ENCODE data around the gene MYPOP.
A peak's percentile ranks its signal among the peaks of the same experiment; 100 is the strongest.
"Not testable (repeated sequence)": the region's sequence is repeated elsewhere in the genome, so short reads cannot be mapped to it uniquely, and the experiment has no call there.

Gene MYPOP

GRCh38 chr19:45882652-45883585 lies 19.5 kb downstream of the MYPOP start:
- peak; percentile 91 for DNase-seq

DNA sequence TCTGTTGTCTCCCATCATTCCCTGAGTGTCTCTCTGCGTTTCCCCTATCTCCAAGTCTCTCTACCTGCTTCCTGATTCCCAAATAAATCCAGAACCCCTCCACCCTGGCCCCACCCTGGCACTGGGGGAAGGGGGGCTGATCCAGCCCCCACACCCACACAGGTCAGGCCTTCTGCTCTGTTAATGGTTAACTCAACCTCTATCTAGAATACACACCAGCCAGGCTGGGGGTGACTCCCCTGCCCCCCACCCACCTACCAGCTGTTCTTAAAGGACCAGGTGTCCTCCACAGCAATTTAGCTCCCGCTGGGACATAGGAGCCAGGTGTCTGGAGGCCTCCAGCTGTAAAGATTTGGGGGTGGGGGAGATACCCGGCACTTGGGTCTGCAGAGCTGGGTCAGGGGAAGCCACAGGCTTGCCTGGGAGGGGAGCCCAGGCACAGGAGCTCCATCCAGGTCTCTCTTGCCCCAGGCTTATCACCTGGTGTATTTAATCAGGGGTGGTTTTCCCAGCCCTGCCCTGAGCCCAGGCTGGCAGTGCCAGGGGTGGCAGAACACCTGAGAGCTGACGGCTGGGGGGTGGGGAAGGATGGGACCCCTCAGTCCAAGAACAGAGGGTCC lies 20.4 kb downstream of the MYPOP start:
- no peak for DNase-seq

GRCh38 chr19:45881082-45881908 lies 21.1 kb downstream of the MYPOP start:
- DNase-seq = no peak

DNA sequence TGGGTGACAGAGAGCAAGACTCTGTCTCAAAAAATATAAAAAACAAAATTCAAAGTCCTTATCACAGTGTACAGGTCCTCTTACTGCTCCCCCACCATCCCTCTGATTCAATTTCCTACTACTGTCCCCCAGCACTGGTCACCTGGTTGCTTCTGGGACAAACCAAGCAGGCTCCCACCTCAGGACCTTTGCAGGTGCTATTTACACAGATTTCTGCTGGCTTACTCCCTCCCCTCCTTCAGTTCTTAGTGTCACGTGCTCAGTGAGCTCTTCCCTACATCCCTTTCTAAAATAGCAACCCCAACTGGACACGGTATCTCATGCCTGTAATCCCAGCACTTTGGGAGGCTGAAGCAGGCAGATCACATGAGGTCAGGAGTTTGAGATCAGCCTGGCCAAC lies 22.4 kb downstream of the MYPOP start:
- no peak for DNase-seq

DNA sequence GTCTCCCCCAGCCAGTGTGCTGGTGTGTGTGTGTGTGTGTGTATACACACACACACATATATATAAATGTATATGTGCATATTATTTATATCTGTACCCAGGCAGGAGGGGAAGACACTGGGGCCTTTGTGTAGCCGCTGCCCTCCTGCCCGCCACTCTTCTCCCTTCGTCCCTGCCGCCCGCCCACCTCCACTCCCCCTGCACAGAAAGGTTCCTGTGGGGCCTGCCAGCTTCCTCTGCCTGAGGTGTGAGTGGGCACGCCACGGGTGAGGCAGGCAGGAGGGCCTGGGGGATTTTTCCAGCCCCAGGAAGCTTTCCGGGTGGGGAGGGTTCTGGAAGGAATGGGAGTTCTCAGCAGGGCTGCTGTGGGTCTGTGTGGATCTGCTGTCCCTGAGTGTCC lies 23.4 kb downstream of the MYPOP start:
- DNase-seq = no peak

DNA sequence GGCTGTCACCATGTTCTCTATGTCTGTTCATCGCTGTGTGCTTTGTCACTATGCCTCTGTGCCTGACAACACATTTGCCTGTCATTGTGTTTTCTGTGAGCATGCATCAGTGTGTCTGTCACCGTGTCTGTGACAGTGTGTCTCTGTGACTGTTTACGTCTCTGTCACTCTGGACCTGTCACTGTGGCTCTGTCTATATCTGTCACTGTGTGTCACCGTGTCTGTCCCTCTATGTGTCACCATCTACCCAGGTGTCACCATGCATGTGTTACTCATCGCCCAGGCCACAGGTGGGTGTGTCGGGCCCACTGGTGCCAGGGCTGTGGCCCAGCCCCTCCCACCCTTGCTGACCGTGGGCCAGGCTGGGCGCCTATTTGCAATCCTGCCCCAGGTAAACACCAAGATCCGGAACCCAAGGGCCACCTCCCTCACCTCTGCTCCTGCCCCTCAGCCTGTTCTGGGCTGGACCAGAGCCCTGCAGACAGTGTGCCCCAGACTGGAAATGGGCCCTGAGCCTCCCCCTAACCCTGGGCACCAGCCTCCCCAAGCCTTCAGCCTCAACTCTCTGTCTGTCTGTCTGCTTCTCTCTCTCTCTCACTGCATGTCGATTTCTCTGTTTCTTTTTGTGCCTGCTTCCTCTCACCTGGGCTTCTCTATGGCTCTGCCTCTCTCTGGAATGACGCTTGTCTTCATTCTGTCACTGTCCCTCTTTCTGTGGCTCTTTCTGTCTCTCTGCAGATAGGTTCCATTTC lies 24.2 kb downstream of the MYPOP start:
- no peak for DNase-seq

GRCh38 chr19:45876411-45877197 lies 25.8 kb downstream of the MYPOP start:
- no peak for DNase-seq

GRCh38 chr19:45876161-45876410 lies 26.3 kb downstream of the MYPOP start:
- DNase-seq = no peak

- DNase-seq = no peak
Measured at GRCh38 chr19:45874620-45874966, 27.8 kb downstream of the MYPOP start.

- no peak for DNase-seq
Measured at GRCh38 chr19:45873219-45873772, 29.1 kb downstream of the MYPOP start.

GRCh38 chr19:45872095-45872919 lies 30.1 kb downstream of the MYPOP start:
- no peak for DNase-seq

- DNase-seq = no peak
Measured at GRCh38 chr19:45870798-45871197, 31.6 kb downstream of the MYPOP start.

- not testable (repeated sequence) for DNase-seq
Measured at GRCh38 chr19:45867241-45867640, 35.2 kb downstream of the MYPOP start.

DNA sequence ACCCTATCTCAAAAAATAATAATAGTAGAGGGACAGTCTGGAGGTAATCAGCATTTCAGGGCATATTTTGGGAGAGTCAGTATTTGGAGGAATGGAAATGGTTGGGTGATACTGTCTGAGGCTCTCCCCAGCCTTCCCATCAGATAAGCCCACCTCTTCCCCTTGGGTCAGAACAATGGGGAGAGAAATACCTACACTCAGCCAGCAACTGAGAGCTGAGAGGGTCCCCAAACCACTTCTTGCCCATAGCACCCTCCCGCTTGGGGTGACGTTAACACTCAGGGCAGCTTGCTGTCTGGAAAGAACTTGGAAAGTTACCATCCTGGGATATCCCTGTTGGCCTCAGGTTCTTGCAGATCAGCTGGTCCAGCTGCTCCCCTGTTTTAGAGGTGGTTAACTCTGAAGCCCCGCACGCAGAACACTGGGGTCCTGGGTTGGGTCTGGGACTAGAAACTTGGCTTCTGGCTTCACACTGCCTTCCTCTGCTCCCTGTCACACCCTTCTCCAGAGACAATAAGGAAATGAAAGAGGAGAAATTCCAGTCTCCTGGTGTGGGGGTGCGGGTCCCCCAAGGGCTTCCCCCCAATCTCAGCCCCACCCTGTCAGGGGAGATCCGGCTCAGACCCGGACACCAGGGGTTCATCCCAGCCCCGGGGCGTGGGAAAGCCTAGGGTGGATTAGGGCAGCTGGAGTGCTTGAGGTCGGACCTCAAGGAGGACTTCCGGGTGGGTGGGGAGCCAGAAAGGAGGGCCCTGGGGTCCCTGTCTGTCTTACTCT lies 35.8 kb downstream of the MYPOP start:
- no peak for DNase-seq

GRCh38 chr19:45865269-45865948 lies 37.0 kb downstream of the MYPOP start:
- DNase-seq = no peak

DNA sequence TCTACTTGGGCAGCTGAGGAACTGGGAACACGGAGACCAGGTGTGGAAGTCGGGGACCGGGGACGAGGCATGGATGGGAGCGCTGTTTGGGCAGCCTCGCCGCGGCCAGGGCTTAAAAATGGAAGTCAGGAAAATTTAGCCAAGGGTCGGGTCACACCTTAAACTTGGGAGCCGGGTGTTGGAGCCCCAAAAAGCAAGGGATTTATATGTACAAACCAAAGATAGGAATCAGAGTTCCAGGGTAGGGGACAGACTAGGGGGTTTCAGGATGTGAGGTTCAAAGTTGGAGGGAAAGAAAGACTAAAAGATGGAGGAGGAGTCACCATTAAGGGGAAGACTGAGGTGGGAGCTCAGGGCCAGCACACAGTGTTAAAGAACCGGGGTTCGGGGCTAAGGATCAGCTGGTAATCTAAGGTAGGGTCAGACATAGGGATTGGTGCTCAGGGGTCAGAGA lies 37.8 kb downstream of the MYPOP start:
- DNase-seq = no peak

DNA sequence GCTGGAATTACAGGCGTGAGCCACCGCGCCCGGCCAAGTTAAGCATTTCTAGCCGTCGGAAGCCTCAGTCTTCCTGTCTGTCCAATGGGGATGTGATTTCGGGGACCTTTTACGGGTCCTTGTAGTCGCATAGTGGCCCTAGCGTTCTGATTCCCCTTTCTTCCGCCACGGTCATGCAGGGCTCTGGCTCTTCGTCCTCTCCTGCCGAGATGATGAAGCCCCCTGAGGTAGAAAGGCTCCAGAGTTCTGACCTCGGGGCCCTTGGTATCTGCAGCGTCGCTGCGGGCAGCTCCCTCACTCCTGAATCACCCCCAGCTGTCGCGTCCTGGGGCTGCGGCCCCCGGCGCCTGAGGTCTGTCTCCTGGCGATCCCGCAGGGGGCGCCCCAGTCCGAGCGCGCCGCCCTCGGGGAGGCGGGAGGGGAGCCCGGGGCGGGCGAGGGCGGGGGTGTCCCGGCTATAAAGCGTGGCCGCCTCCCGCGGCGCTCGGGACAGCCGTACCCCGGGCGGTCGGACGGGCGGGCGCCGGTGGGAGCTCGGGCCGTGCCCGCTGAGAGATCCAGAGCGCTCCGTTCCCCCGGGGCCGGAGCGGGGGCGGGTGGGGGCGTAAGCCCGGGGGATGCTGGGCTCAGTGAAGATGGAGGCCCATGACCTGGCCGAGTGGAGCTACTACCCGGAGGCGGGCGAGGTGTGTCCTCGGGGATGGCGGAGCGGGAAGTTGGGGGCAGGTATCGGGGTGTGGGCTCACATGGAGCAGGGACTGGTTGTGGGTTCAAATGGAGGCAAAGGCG lies 38.4 kb downstream of the MYPOP start, which contains the start of gene FOXA3:
Gene FOXA3, plus strand, starts transcription at position 487 of the 789 bp plus-strand sequence. Its CDS starts 131 bp downstream, at position 618.
- peak; percentile 60 for DNase-seq

DNA sequence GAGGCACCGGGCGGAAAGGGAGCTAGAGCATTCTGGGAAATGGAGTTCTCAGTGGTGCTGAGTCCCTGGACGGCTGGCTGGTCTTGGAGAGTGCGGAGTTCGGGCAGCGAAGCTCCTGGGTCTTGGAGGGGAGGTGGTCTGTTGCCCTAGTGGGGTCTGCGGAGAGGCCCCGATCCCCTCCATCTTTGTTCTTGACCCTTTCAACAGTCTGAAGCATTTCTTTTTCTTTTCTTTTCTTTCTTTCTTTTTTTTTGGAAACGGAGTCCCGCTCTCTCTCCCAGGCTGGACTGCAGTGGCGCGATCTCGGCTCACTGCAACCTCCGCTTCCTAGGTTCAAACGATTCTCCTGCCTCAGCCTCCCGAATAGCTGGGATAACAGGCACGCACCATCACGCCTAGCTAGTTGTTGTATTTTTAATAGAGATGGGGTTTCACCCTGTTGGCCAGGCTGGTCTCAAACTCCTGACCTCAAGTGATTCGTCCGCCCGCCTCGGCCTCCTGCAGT lies 39.0 kb downstream of the MYPOP start:
- DNase-seq = no peak

All from suppressor macrophage treated with lipopolysaccharide for 4 hours (primary cell).